HepG2 (cell line): ENCODE measurements around the gene PIGV. TPM values are rescaled to one million over a fixed set of nuclear protein-coding genes. Genes with fewer than 3 reads are reported as not detected.
A peak's percentile ranks its signal among the peaks of the same experiment; 100 is the strongest.

Source experiments
- CCDC6 ChIP-seq: sonication (generic); formaldehyde crosslinking; IDR thresholded peaks from 2 replicates; pipeline ENCODE4 v1.8.1; 2022; ENCODE audit warnings: mild to moderate bottlenecking, missing genetic modification reagents, moderate library complexity
- GABPA ChIP-seq, 2 experiments: IDR thresholded peaks; 2 replicates each; pipeline ENCODE4 v1.6.1; 2011 to 2016; ENCODE audit warnings: low read depth in 2 of 2, low read length in 1 of 2, missing biosample characterization in 1 of 2, missing genetic modification characterization in 1 of 2
- GABPB1 ChIP-seq: IDR thresholded peaks from 2 replicates; pipeline ENCODE4 v1.6.1; 2016; ENCODE audit warnings: mild to moderate bottlenecking, missing genetic modification reagents, moderate library complexity, missing compliant biosample characterization
- GPN1 ChIP-seq: sonication (generic); formaldehyde crosslinking; IDR thresholded peaks from 2 replicates; pipeline ENCODE4 v1.5.1; 2020; ENCODE audit warnings: missing genetic modification reagents, borderline replicate concordance
- HMGXB3 ChIP-seq: sonication (generic); formaldehyde crosslinking; IDR thresholded peaks from 2 replicates; pipeline ENCODE4 v1.4.0; 2020; ENCODE audit warnings: missing genetic modification reagents, borderline replicate concordance
- HOXD1 ChIP-seq: sonication (generic); formaldehyde crosslinking; IDR thresholded peaks from 2 replicates; pipeline ENCODE4 v1.5.0; 2020; ENCODE audit warnings: missing genetic modification reagents
- LBX2 ChIP-seq: sonication (generic); formaldehyde crosslinking; IDR thresholded peaks from 2 replicates; pipeline ENCODE4 v1.5.0; 2020; ENCODE audit warnings: missing genetic modification reagents, mild to moderate bottlenecking, borderline replicate concordance
- NFE2L2 ChIP-seq: fragments of 150-350 bp; IDR thresholded peaks from 2 replicates; pipeline ENCODE4 v1.6.1; 2014; ENCODE audit warnings: low read length
- PHF21A ChIP-seq: sonication (generic); formaldehyde crosslinking; IDR thresholded peaks from 2 replicates; pipeline ENCODE4 v1.5.0; 2020; ENCODE audit warnings: mild to moderate bottlenecking, missing genetic modification reagents
- PRDM15 ChIP-seq: sonication (generic); formaldehyde crosslinking; IDR thresholded peaks from 2 replicates; pipeline ENCODE4 v1.4.0; 2020; ENCODE audit warnings: missing genetic modification reagents
- YY1 ChIP-seq: IDR thresholded peaks from 2 replicates; pipeline ENCODE4 v1.6.1; 2011; ENCODE audit warnings: low read length, low read depth, moderate library complexity, mild to moderate bottlenecking; ENCODE audit not compliant: insufficient read depth, insufficient replicate concordance
- ZBTB42 ChIP-seq: sonication (generic); formaldehyde crosslinking; IDR thresholded peaks from 2 replicates; pipeline ENCODE4 v1.5.0; 2020; ENCODE audit warnings: mild to moderate bottlenecking, missing genetic modification reagents
- ZFP41 ChIP-seq: sonication (generic); formaldehyde crosslinking; IDR thresholded peaks from 2 replicates; pipeline ENCODE4 v1.4.0; 2020; ENCODE audit warnings: mild to moderate bottlenecking, missing genetic modification reagents, borderline replicate concordance
- ZFYVE20 ChIP-seq: sonication (generic); formaldehyde crosslinking; IDR thresholded peaks from 2 replicates; pipeline ENCODE4 v1.8.0; 2023; ENCODE audit warnings: low read depth, mild to moderate bottlenecking, moderate library complexity, missing genetic modification reagents, borderline replicate concordance
- ZNF17 ChIP-seq: sonication (generic); formaldehyde crosslinking; IDR thresholded peaks from 2 replicates; pipeline ENCODE4 v1.5.0; 2020; ENCODE audit warnings: mild to moderate bottlenecking, missing genetic modification reagents
- ZNF20 ChIP-seq: sonication (generic); formaldehyde crosslinking; IDR thresholded peaks from 2 replicates; pipeline ENCODE4 v1.4.0; 2020; ENCODE audit warnings: mild to moderate bottlenecking, moderate library complexity, missing genetic modification reagents
- ZNF749 ChIP-seq: sonication (generic); formaldehyde crosslinking; IDR thresholded peaks from 2 replicates; pipeline ENCODE4 v1.8.0; 2022; ENCODE audit warnings: mild to moderate bottlenecking, missing genetic modification reagents, moderate library complexity, borderline replicate concordance
- ZNF782 ChIP-seq: sonication (generic); formaldehyde crosslinking; IDR thresholded peaks from 2 replicates; pipeline ENCODE4 v1.4.0; 2020; ENCODE audit warnings: missing genetic modification reagents, mild to moderate bottlenecking, borderline replicate concordance
- polyA plus RNA-seq, 8 experiments: library from polyadenylated mRNA; depleted of rRNA in 3 of 8; stranded (reverse) in 7 of 8; unstranded in 1 of 8; fragments of >200 nt; fragmentation: Illumina TruSeq in 4 of 8; extraction: Trizol in 4 of 8; gene quantifications; 2 replicates each; pipeline versions ENCODE4 v1.2.1 to v1.2.3, GENCODE V29; 2011 to 2016; ENCODE audit warnings: low read depth in 4 of 8, missing spikeins in 1 of 8, mixed read lengths in 1 of 8; ENCODE audit not compliant: insufficient read depth in 1 of 8
- total RNA-seq, 5 experiments: library from RNA; depleted of rRNA; stranded (reverse); fragments of >200 nt; fragmentation: Illumina TruSeq; extraction: Trizol; gene quantifications; 2 replicates each; pipeline ENCODE4 v1.2.3, GENCODE V29; 2016; ENCODE audit warnings: low read depth in 1 of 5

PIGV gene
- total and polyA plus RNA-seq, 2 of the 13 experiments (the other 11 are each of a cell fraction or from before 2014, with no cell fraction given), result 13.5 to 22.7 TPM

GRCh38 chr1:26788836-26789611 is 1.3 kb downstream of the PIGV start (continued):
- TF ChIP-seq PRDM15 (CRISPR knock-in tag) (no peak), ZNF17 (CRISPR knock-in tag) (no peak), NFE2L2 (no peak), GABPB1 (CRISPR knock-in tag) (peak; percentile 14; the same call in 1 of the 2 replicates), ZNF782 (CRISPR knock-in tag) (no peak), HOXD1 (CRISPR knock-in tag) (no peak), ZFYVE20 (no peak), ZBTB42 (CRISPR knock-in tag) (0 out of 2 replicates have a peak, but pooled peaks have one; percentile 61), ZNF20 (no peak), PHF21A (CRISPR knock-in tag) (no peak; the same call in 1 of the 2 replicates), GPN1 (CRISPR knock-in tag) (no peak), CCDC6 (CRISPR knock-in tag) (no peak), GABPA (IDR thresholded peaks at IDR 0.05; ENCODE audit: low read depth, low read length) (no peak), GABPA (CRISPR knock-in tag; IDR thresholded peaks at IDR 0.05; ENCODE audit: low read depth) (0 out of 2 replicates have a peak, but pooled peaks have one; percentile 23), HMGXB3 (CRISPR knock-in tag) (no peak), YY1 (no peak), ZFP41 (CRISPR knock-in tag) (no peak), ZNF749 (no peak), LBX2 (CRISPR knock-in tag) (no peak)
